Aorta (tissue), 5 donors: ENCODE results near the gene SPPL2A. TPM values are rescaled to one million over a fixed set of nuclear protein-coding genes. Genes with fewer than 3 reads are reported as not detected.

ENCODE experiments used
- ATAC-seq: fragments of 200-7000 bp; cut with Tn5 transposase; one replicate; pipeline ENCODE4 v1.9.1; 2022; ENCODE audit warnings: moderate library complexity; ENCODE audit not compliant: low FRiP score
- DNase-seq, 2 donors: peaks; one replicate each; pipeline ENCODE4 v3.0.0-alpha.2; 2020
- H3K27ac ChIP-seq, 2 donors: one replicate each; pipeline ENCODE4 v1.5.1; 2013; ENCODE audit warnings: low read length in 2 of 2, mild to moderate bottlenecking in 2 of 2, moderate library complexity in 2 of 2, control low read depth in 1 of 2, inconsistent platforms in 1 of 2, low read depth in 1 of 2
- H3K27me3 ChIP-seq, 2 donors: one replicate each; pipeline ENCODE4 v1.6.1; 2013; ENCODE audit warnings: control low read depth in 1 of 2, low read length in 1 of 2, mild to moderate bottlenecking in 1 of 2, moderate library complexity in 1 of 2; ENCODE audit not compliant: insufficient read depth in 2 of 2, control insufficient read depth in 1 of 2
- H3K36me3 ChIP-seq, 2 donors: one replicate each; pipeline ENCODE4 v1.6.1; 2013; ENCODE audit warnings: control low read depth in 1 of 2, low read length in 1 of 2, mild to moderate bottlenecking in 1 of 2; ENCODE audit not compliant: insufficient read depth in 2 of 2, control insufficient read depth in 1 of 2
- H3K4me1 ChIP-seq, 2 donors: one replicate each; pipeline ENCODE4 v1.6.1; 2013; ENCODE audit warnings: low read length in 2 of 2, control low read depth in 1 of 2, mild to moderate bottlenecking in 1 of 2, moderate library complexity in 1 of 2; ENCODE audit not compliant: insufficient read depth in 2 of 2, control insufficient read depth in 1 of 2
- H3K4me3 ChIP-seq, 2 donors: one replicate each; pipeline ENCODE4 v1.5.1; 2013; ENCODE audit warnings: low read length in 2 of 2, control low read depth in 1 of 2, mild to moderate bottlenecking in 1 of 2
- H3K9me3 ChIP-seq: one replicate; pipeline ENCODE4 v1.6.1; 2013; ENCODE audit warnings: mild to moderate bottlenecking, low read length; ENCODE audit not compliant: control insufficient read depth
- WGBS, 2 donors: extraction: QIAGEN DNeasy Blood & Tissue Kit; methylation state at CpG; one replicate each; pipeline ENCODE4 v1.1.7; 2013; 5-methylcytosine and 5-hydroxymethylcytosine counted together
- intact Hi-C, 2 donors: fragments of 100-400 bp; cut with DNase I; formaldehyde crosslinking; loops; one replicate each; pipeline versions ENCODE4 v1.14.2 to v1.15.0; 2022
- polyA plus RNA-seq, 2 donors: library from polyadenylated mRNA; stranded (reverse); fragments of 200-250 nt; gene quantifications; one replicate each; pipeline ENCODE4 v1.2.3, GENCODE V29; 2013
- total RNA-seq, 2 donors: library from RNA; stranded (reverse); fragmentation: NEBNext Ultra II Directional; extraction: Animal tissue kit (Norgen Biotek cat#: 25700); gene quantifications; one replicate each; pipeline ENCODE4 v1.2.1, GENCODE V29; 2021
- donor health status: healthy with polysubstance abuse.
- donor health status: Bipolar disorder and iron deficiency.
- donor health status: DM: no; HTN: no; CAD: no.
- donor health status: DM: no; HTN: no; CAD: no.
- donor health status: DM: yes; HTN: yes; CAD: no.

Gene SPPL2A
- total and polyA plus RNA-seq, 4 donors = 13.4 to 130 (median 78.5) TPM

GRCh38 chr15:50751394-50751793 lies 14.1 kb downstream of the SPPL2A start:
- no peaks in the 10 kb centered on the region for H3K27me3 ChIP-seq
- H3K9me3 ChIP-seq = no peaks in the 10 kb centered on the region
- H3K4me3 ChIP-seq = no peak overlapping the region
- intact Hi-C loops = no loop called here
- H3K36me3 ChIP-seq = no peaks in the 10 kb centered on the region
- DNase-seq = no peak
- H3K4me1 ChIP-seq = peaks cover 0 to 8% of the 10 kb centered on the region in 2 donors
- 85 to 90% methylated on average over 2 of the region's 2 CpGs for WGBS, 2 donors
- ATAC-seq = no peak
- H3K27ac ChIP-seq = no peak overlapping the region

GRCh38 chr15:50750227-50750705 lies 15.2 kb downstream of the SPPL2A start:
- H3K36me3 ChIP-seq = no peaks in the 10 kb centered on the region
- intact Hi-C loops = no loop called here
- no peak overlapping the region for H3K27ac ChIP-seq
- no peaks in the 10 kb centered on the region for H3K9me3 ChIP-seq
- ATAC-seq = no peak
- DNase-seq = no peak
- 18% methylated on average over 6 of the region's 6 CpGs for WGBS, 2 donors
- peaks cover 0 to 8% of the 10 kb centered on the region in 2 donors for H3K4me1 ChIP-seq
- no peak overlapping the region for H3K4me3 ChIP-seq
- no peaks in the 10 kb centered on the region for H3K27me3 ChIP-seq

- no peak for ATAC-seq
- H3K9me3 ChIP-seq = no peaks in the 10 kb centered on the region
- no peak overlapping the region for H3K27ac ChIP-seq
- 54 to 70% methylated on average over 2 of the region's 2 CpGs for WGBS, 2 donors
- no peaks in the 10 kb centered on the region for H3K36me3 ChIP-seq
- no peak for DNase-seq
- H3K4me3 ChIP-seq = no peak overlapping the region
- H3K4me1 ChIP-seq = peaks cover 0 to 6% of the 10 kb centered on the region in 2 donors
- H3K27me3 ChIP-seq = no peaks in the 10 kb centered on the region
- intact Hi-C loops = no loop called here
These were observed 18.0 kb downstream of the SPPL2A start for GRCh38 chr15:50747523-50747922.

GRCh38 chr15:50744601-50745000 lies 20.9 kb downstream of the SPPL2A start:
- 71 to 80% methylated on average over 1 of the region's 1 CpG for WGBS, 2 donors
- DNase-seq (no peak), ATAC-seq (no peak)
- H3K27ac ChIP-seq = no peak overlapping the region
- H3K36me3 ChIP-seq = no peaks in the 10 kb centered on the region
- intact Hi-C loops = no loop called here
- H3K27me3 ChIP-seq = no peaks in the 10 kb centered on the region
- peaks cover 0 to 2% of the 10 kb centered on the region in 2 donors for H3K4me1 ChIP-seq
- H3K9me3 ChIP-seq = no peaks in the 10 kb centered on the region
- H3K4me3 ChIP-seq = no peak overlapping the region

GRCh38 chr15:50740955-50741354 lies 24.6 kb downstream of the SPPL2A start:
- Histone ChIP-seq H3K36me3 (peaks cover 0 to 4% of the 10 kb centered on the region in 2 donors), H3K27me3 (no peaks in the 10 kb centered on the region), H3K27ac (no peak overlapping the region), H3K9me3 (no peaks in the 10 kb centered on the region), H3K4me1 (no peaks in the 10 kb centered on the region), H3K4me3 (no peak overlapping the region)
- ATAC-seq (no peak), DNase-seq (no peak)
- 86 to 88% methylated on average over 3 of the region's 3 CpGs for WGBS, 2 donors
- intact Hi-C loops = no loop called here

GRCh38 chr15:50736823-50737222 lies 28.7 kb downstream of the SPPL2A start:
- no peaks in the 10 kb centered on the region for H3K27me3 ChIP-seq
- no peak overlapping the region for H3K27ac ChIP-seq
- no peaks in the 10 kb centered on the region for H3K9me3 ChIP-seq
- no peak for DNase-seq
- intact Hi-C loops = no loop called here
- no peaks in the 10 kb centered on the region for H3K4me1 ChIP-seq
- no peak overlapping the region for H3K4me3 ChIP-seq
- 80 to 81% methylated on average over 8 of the region's 8 CpGs for WGBS, 2 donors
- peaks cover 4 to 6% of the 10 kb centered on the region in 2 donors for H3K36me3 ChIP-seq
- no peak for ATAC-seq

- ATAC-seq (no peak), DNase-seq (no peak)
- Histone ChIP-seq H3K36me3 (peaks cover 6 to 7% of the 10 kb centered on the region in 2 donors), H3K27ac (no peak overlapping the region), H3K4me1 (no peaks in the 10 kb centered on the region), H3K9me3 (no peaks in the 10 kb centered on the region), H3K27me3 (no peaks in the 10 kb centered on the region), H3K4me3 (no peak overlapping the region)
- intact Hi-C loops = no loop called here
- 86 to 93% methylated on average over 4 of the region's 4 CpGs for WGBS, 2 donors
These were observed 30.4 kb downstream of the SPPL2A start for GRCh38 chr15:50735156-50735555.

GRCh38 chr15:50726315-50726714 lies 39.2 kb downstream of the SPPL2A start:
- ATAC-seq (no peak), DNase-seq (no peak)
- no peaks in the 10 kb centered on the region for H3K9me3 ChIP-seq
- peaks cover 0 to 4% of the 10 kb centered on the region in 2 donors for H3K36me3 ChIP-seq
- H3K4me1 ChIP-seq = no peaks in the 10 kb centered on the region
- H3K27me3 ChIP-seq = no peaks in the 10 kb centered on the region
- H3K27ac ChIP-seq = no peak overlapping the region
- WGBS, 2 donors = 97 to 98% methylated on average over 1 of the region's 1 CpG
- intact Hi-C loops = no loop called here
- H3K4me3 ChIP-seq = no peak overlapping the region

- no peak overlapping the region for H3K4me3 ChIP-seq
- 83 to 84% methylated on average over 1 of the region's 1 CpG for WGBS, 2 donors
- H3K9me3 ChIP-seq = no peaks in the 10 kb centered on the region
- no peak for DNase-seq
- no peak overlapping the region for H3K27ac ChIP-seq
- intact Hi-C loops = loop anchor here in 1 of 2 donors (5.0 kb wide), 1 partner anchor 119 kb away; no protein-coding TSS in a partner anchor
- no peaks in the 10 kb centered on the region for H3K4me1 ChIP-seq
- peaks cover 0 to 5% of the 10 kb centered on the region in 2 donors for H3K36me3 ChIP-seq
- no peaks in the 10 kb centered on the region for H3K27me3 ChIP-seq
- no peak for ATAC-seq
These were observed 46.8 kb downstream of the SPPL2A start for GRCh38 chr15:50718700-50719125.
